Fibroblast of the aortic adventitia (primary cell): Measurements from ENCODE around the gene HAPLN3. TPM values are rescaled to one million over a fixed set of nuclear protein-coding genes. Genes with fewer than 3 reads are reported as not detected.

ENCODE experiments used
- DNase-seq: peaks from one replicate; pipeline ENCODE4 v3.0.0-alpha.2; 2010; ENCODE audit warnings: low read depth
- H3K4me3 ChIP-seq: 2 replicates; pipeline ENCODE4 v1.5.1; 2011; ENCODE audit warnings: low read depth, mild to moderate bottlenecking, control low read depth, low read length, moderate library complexity
- total RNA-seq: library from RNA; depleted of rRNA; stranded (reverse); fragments of >200 nt; gene quantifications from 2 replicates; pipeline ENCODE4 v1.2.3, GENCODE V29; 2012; ENCODE audit warnings: low replicate concordance
- TF ChIP-seq, protein P1 (sequence below): IDR thresholded peaks from 2 replicates; pipeline ENCODE4 v1.5.1; 2011; ENCODE audit warnings: mild to moderate bottlenecking, low read length, control low read depth, inconsistent platforms; ENCODE audit not compliant: insufficient read depth

Gene HAPLN3
- total RNA-seq, 1 donor, result 2.8 TPM

DNA sequence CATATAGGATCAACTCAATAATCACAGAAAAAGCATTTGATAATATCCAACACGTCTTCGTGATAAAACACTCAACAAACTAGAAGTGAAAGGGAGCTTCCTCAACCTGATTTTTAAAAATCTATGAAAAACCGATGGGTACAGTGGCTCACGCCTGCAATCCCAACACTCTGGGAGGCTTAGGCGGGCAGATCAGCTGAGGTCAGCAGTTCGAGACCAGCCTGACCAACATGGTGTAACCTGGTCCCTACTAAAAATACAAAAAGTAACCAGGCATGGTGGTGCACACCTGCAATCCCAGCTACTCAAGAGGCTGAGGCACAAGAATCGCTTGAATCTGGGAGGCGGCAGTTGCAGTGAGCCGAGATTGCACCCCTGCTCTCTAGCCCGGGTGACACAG is 20.0 kb upstream of the HAPLN3 start:
- TF ChIP-seq, protein P1, sequence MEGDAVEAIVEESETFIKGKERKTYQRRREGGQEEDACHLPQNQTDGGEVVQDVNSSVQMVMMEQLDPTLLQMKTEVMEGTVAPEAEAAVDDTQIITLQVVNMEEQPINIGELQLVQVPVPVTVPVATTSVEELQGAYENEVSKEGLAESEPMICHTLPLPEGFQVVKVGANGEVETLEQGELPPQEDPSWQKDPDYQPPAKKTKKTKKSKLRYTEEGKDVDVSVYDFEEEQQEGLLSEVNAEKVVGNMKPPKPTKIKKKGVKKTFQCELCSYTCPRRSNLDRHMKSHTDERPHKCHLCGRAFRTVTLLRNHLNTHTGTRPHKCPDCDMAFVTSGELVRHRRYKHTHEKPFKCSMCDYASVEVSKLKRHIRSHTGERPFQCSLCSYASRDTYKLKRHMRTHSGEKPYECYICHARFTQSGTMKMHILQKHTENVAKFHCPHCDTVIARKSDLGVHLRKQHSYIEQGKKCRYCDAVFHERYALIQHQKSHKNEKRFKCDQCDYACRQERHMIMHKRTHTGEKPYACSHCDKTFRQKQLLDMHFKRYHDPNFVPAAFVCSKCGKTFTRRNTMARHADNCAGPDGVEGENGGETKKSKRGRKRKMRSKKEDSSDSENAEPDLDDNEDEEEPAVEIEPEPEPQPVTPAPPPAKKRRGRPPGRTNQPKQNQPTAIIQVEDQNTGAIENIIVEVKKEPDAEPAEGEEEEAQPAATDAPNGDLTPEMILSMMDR, result no peak
- no peak overlapping the region for H3K4me3 ChIP-seq

DNA sequence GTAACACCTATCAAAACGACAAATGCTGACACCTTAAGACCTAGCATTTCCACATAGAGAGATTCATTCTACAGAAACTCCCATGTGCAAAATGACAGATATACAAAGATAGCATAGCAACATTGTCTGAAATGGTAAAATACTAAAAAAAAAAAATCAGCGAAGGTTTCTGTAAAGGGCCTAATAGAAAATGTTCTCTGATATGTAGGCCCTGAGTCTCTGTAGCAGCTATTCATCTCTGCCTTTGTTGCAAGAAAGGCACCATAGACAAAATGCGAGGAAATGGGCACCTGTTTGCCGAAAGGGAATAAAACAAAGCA is 18.5 kb upstream of the HAPLN3 start:
- TF ChIP-seq, protein P1, result no peak
- H3K4me3 ChIP-seq, result peak overlapping the region; percentile 77
- no peak for DNase-seq

More for the DNA sequence above, 20.0 kb upstream of the HAPLN3 start:
- no peak for DNase-seq

- TF ChIP-seq, protein P1, result peak; percentile 5
- H3K4me3 ChIP-seq, result peak within 1 kb of the TSS; percentile 77
- DNase-seq, result peak; percentile 48
Measured at GRCh38 chr15:88913017-88913849, 17.9 kb upstream of the HAPLN3 start, which contains the start of gene MFGE8. Gene MFGE8, minus strand, starts transcription at chr15:88913379. Its CDS starts 60 bp downstream, at chr15:88913319.

GRCh38 chr15:88912500-88912921 is 17.2 kb upstream of the HAPLN3 start:
- H3K4me3 ChIP-seq, result peak overlapping the region; percentile 77
- TF ChIP-seq, protein P1, result no peak
- DNase-seq, result no peak

DNA sequence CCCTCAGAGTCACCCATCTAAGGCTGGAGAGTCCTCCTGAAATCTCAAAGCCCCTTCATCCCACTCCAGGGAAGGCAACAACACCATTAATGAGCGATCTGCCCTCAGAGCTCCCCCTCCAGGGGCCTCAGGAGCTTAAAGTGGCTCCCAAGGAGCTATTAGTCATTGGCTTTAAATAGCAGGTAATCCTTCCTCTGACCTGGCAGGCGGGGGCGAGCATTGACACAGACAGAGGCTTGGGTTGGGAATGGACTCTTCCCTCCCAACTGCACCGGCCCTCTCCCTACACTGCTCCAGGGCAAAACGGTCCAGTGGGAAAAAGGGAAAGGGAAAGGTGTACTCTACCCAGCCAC is 16.4 kb upstream of the HAPLN3 start:
- H3K4me3 ChIP-seq, result peak overlapping the region; percentile 77
- TF ChIP-seq, protein P1, result no peak
- DNase-seq, result no peak

GRCh38 chr15:88909956-88910831 is 14.8 kb upstream of the HAPLN3 start:
- TF ChIP-seq, protein P1, result no peak
- H3K4me3 ChIP-seq, result no peak overlapping the region
- DNase-seq, result peak; percentile 61
